Rectal smooth muscle tissue (tissue), 1 donor: ENCODE measurements around the gene USP32.

Source experiments
- H3K27ac ChIP-seq: one replicate; pipeline ENCODE4 v1.7.0; 2013; ENCODE audit warnings: low read depth, low read length, inconsistent platforms
- H3K27me3 ChIP-seq: one replicate; pipeline ENCODE4 v1.7.0; 2013; ENCODE audit warnings: low read length; ENCODE audit not compliant: control insufficient read depth, insufficient read depth
- H3K36me3 ChIP-seq: one replicate; pipeline ENCODE4 v1.7.0; 2013; ENCODE audit warnings: low read length; ENCODE audit not compliant: control insufficient read depth, insufficient read depth
- H3K4me1 ChIP-seq: one replicate; pipeline ENCODE4 v1.7.0; 2013; ENCODE audit warnings: low read length; ENCODE audit not compliant: control insufficient read depth, insufficient read depth
- H3K4me3 ChIP-seq: one replicate; pipeline ENCODE4 v1.7.0; 2013; ENCODE audit warnings: low read length
- H3K9ac ChIP-seq: one replicate; pipeline ENCODE4 v1.7.0; 2013; ENCODE audit warnings: low read length

The USP32 gene

GRCh38 chr17:60297760-60298401, 94.1 kb downstream of the USP32 start:
- Histone ChIP-seq H3K9ac (no peak overlapping the region), H3K4me3 (no peak overlapping the region), H3K4me1 (no peaks in the 10 kb centered on the region)

GRCh38 chr17:60296177-60296576, 95.8 kb downstream of the USP32 start:
- H3K36me3 ChIP-seq = no peaks in the 10 kb centered on the region
- no peak overlapping the region for H3K9ac ChIP-seq
- no peaks in the 10 kb centered on the region for H3K4me1 ChIP-seq
- no peak overlapping the region for H3K27ac ChIP-seq
- no peaks in the 10 kb centered on the region for H3K27me3 ChIP-seq
- H3K4me3 ChIP-seq = no peak overlapping the region

More at GRCh38 chr17:60297760-60298401, 94.1 kb downstream of the USP32 start:
- Histone ChIP-seq H3K27ac (no peak overlapping the region), H3K36me3 (no peaks in the 10 kb centered on the region), H3K27me3 (no peaks in the 10 kb centered on the region)

GRCh38 chr17:60293580-60294335, 98.2 kb downstream of the USP32 start:
- Histone ChIP-seq H3K27ac (no peak overlapping the region), H3K9ac (no peak overlapping the region), H3K4me1 (no peaks in the 10 kb centered on the region), H3K27me3 (no peaks in the 10 kb centered on the region), H3K4me3 (no peak overlapping the region), H3K36me3 (no peaks in the 10 kb centered on the region)

- Histone ChIP-seq H3K27ac (no peak overlapping the region), H3K27me3 (no peaks in the 10 kb centered on the region), H3K4me1 (no peaks in the 10 kb centered on the region), H3K4me3 (no peak overlapping the region), H3K9ac (no peak overlapping the region), H3K36me3 (no peaks in the 10 kb centered on the region)
Measured at GRCh38 chr17:60292697-60293096, 99.2 kb downstream of the USP32 start.

- H3K4me3 ChIP-seq = no peak overlapping the region
Measured at GRCh38 chr17:60284709-60285108, 107.2 kb downstream of the USP32 start.

GRCh38 chr17:60283816-60284215, 108.1 kb downstream of the USP32 start:
- Histone ChIP-seq H3K9ac (no peak overlapping the region), H3K27me3 (no peaks in the 10 kb centered on the region), H3K27ac (no peak overlapping the region), H3K4me1 (no peaks in the 10 kb centered on the region), H3K36me3 (no peaks in the 10 kb centered on the region), H3K4me3 (no peak overlapping the region)

More at GRCh38 chr17:60284709-60285108, 107.2 kb downstream of the USP32 start:
- no peak overlapping the region for H3K27ac ChIP-seq
- no peaks in the 10 kb centered on the region for H3K36me3 ChIP-seq
- no peak overlapping the region for H3K9ac ChIP-seq
- no peaks in the 10 kb centered on the region for H3K4me1 ChIP-seq
- H3K27me3 ChIP-seq = no peaks in the 10 kb centered on the region

- Histone ChIP-seq H3K27me3 (no peaks in the 10 kb centered on the region), H3K9ac (no peak overlapping the region), H3K36me3 (no peaks in the 10 kb centered on the region), H3K4me1 (no peaks in the 10 kb centered on the region), H3K4me3 (no peak overlapping the region), H3K27ac (no peak overlapping the region)
Measured at GRCh38 chr17:60280673-60281072, 111.3 kb downstream of the USP32 start.

- Histone ChIP-seq H3K27ac (no peak overlapping the region), H3K36me3 (no peaks in the 10 kb centered on the region), H3K27me3 (no peaks in the 10 kb centered on the region), H3K4me1 (no peaks in the 10 kb centered on the region), H3K4me3 (no peak overlapping the region), H3K9ac (no peak overlapping the region)
Measured at GRCh38 chr17:60278237-60278636, 113.7 kb downstream of the USP32 start.

GRCh38 chr17:60277258-60277657, 114.7 kb downstream of the USP32 start:
- H3K4me1 ChIP-seq = no peaks in the 10 kb centered on the region
- no peaks in the 10 kb centered on the region for H3K27me3 ChIP-seq
- no peaks in the 10 kb centered on the region for H3K36me3 ChIP-seq
- H3K9ac ChIP-seq = no peak overlapping the region
- no peak overlapping the region for H3K27ac ChIP-seq
- no peak overlapping the region for H3K4me3 ChIP-seq

GRCh38 chr17:60269417-60269816, 122.5 kb downstream of the USP32 start:
- Histone ChIP-seq H3K27ac (no peak overlapping the region), H3K4me3 (no peak overlapping the region), H3K27me3 (no peaks in the 10 kb centered on the region), H3K9ac (no peak overlapping the region), H3K36me3 (no peaks in the 10 kb centered on the region), H3K4me1 (no peaks in the 10 kb centered on the region)

- Histone ChIP-seq H3K36me3 (no peaks in the 10 kb centered on the region), H3K9ac (no peak overlapping the region), H3K4me3 (no peak overlapping the region), H3K4me1 (no peaks in the 10 kb centered on the region), H3K27me3 (no peaks in the 10 kb centered on the region), H3K27ac (no peak overlapping the region)
Measured at GRCh38 chr17:60260540-60260939, 131.4 kb downstream of the USP32 start.

GRCh38 chr17:60258313-60258712, 133.6 kb downstream of the USP32 start:
- no peak overlapping the region for H3K9ac ChIP-seq
- no peaks in the 10 kb centered on the region for H3K36me3 ChIP-seq
- H3K27ac ChIP-seq = no peak overlapping the region
- H3K4me1 ChIP-seq = no peaks in the 10 kb centered on the region
- H3K4me3 ChIP-seq = no peak overlapping the region
- H3K27me3 ChIP-seq = no peaks in the 10 kb centered on the region

GRCh38 chr17:60256174-60256573, 135.8 kb downstream of the USP32 start:
- H3K27ac ChIP-seq = no peak overlapping the region
- no peak overlapping the region for H3K9ac ChIP-seq
- no peaks in the 10 kb centered on the region for H3K4me1 ChIP-seq
- H3K4me3 ChIP-seq = no peak overlapping the region
- no peaks in the 10 kb centered on the region for H3K36me3 ChIP-seq
- no peaks in the 10 kb centered on the region for H3K27me3 ChIP-seq
